NCI-H2196 (cell line): ENCODE measurements around the gene ITPKC.
"Not testable (repeated sequence)": the region's sequence is repeated elsewhere in the genome, so short reads cannot be mapped to it uniquely, and the experiment has no call there.

Source experiments
- DNase-seq: peaks from one replicate; lab custom pipeline; 2025; ENCODE audit not compliant: unreplicated experiment; lab: John Stamatoyannopoulos, UW

ITPKC gene

DNA sequence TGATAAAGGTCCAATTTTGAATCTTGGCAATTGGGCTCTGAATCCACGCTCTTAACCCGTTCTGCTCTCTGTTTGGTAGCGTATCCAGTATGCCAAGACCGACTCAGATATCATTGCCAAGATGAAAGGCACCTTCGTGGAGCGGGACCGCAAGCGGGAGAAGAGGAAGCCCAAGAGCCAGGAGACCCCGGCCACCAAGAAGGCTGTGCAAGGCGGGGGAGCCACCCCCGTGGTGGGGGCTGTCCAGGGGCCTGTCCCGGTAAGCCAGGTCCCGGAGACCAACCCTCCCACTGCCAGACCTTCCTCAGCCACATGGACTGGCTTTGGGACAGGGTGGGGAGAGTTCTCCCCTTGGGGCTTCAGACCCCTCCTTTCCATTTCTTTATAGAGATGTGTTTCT is 42.4 kb downstream of the ITPKC start:
- no peak for DNase-seq

DNA sequence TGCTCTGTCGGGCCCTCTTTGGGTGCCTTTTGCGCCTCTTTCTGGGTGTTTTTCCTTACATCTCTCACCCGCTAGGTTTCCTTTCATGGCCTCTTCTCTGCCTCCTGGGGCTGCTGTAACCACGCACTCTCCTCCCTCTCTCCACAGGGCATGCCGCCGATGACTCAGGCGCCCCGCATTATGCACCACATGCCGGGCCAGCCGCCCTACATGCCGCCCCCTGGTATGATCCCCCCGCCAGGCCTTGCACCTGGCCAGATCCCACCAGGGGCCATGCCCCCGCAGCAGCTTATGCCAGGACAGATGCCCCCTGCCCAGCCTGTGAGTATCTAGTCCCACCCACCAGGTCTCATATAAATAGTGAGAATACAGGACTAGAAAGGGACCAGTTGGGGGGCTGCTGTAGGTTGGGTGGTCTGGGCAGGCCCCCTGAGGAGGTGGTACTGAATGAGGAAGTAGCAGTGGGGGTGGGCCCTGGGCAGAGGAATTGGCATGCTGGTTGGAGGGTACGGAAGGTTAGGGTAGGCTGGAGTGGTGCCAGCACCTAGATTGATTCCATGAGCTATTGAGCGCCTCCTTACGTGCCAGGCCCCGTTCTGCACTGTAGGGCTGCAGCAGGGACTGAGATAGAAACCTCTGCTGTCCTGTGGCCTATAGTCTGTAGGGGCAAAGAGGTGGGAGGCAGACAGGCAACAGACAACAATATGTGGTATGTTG is 46.0 kb downstream of the ITPKC start:
- no peak for DNase-seq

GRCh38 chr19:40763526-40763925 is 46.6 kb downstream of the ITPKC start:
- DNase-seq, result no peak

DNA sequence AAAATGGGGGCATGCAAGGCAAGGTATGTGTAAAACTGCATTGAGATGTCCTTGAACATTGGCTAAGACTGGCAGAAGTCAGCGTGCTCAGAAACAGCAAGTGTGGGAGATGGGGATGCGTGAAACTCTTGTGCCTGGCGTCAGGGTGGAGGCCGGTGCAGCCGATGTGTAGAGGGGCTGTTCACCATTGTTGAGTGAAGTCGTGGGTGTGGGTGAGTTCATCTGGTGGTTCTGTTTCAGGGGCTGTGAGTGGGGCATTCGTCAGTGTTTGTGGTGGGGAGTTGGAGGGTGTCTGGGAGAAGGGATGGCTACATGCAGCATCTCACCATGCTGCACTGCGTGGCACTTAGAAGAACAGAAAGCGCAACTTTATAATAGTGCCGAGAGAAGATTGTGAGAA is 47.1 kb downstream of the ITPKC start:
- no peak for DNase-seq

DNA sequence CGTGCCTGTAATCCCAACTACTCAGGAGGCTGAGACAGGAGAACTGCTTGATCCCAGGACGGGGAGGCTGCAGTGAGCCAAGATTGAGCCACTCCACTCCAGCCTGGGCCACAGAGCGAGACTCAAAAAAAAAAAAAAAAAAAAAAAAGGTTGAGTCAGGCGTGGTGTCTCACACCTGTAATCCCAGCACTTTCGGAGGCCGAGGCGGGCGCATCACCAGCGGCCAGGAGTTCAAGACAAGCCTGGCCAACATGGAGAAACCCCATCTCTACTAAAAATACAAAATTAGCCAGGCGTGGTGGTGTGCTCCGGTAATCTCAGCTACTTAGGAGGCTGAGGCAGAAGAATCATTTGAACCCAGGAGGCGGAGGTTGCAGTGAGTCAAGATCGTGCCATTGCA is 49.5 kb downstream of the ITPKC start:
- not testable (repeated sequence) for DNase-seq

DNA sequence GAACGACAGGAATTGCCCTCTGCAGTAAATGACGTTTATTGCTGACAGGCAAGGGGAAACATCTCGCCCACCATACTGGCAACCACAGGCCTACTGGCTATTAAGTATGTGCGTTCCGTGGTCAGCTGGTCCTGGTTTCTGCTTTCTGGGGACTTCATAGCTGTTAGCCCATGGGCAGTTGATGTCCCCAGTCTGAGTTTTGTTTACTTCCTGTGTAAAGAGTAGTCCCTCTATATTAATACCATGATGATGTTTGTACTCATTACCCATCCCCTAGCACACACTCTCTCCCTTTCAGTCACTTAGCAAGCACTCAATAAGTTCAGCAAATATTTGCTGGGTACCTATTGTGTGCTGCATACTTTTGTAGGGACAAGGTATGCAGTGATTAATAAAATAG is 52.0 kb downstream of the ITPKC start:
- DNase-seq, result no peak

DNA sequence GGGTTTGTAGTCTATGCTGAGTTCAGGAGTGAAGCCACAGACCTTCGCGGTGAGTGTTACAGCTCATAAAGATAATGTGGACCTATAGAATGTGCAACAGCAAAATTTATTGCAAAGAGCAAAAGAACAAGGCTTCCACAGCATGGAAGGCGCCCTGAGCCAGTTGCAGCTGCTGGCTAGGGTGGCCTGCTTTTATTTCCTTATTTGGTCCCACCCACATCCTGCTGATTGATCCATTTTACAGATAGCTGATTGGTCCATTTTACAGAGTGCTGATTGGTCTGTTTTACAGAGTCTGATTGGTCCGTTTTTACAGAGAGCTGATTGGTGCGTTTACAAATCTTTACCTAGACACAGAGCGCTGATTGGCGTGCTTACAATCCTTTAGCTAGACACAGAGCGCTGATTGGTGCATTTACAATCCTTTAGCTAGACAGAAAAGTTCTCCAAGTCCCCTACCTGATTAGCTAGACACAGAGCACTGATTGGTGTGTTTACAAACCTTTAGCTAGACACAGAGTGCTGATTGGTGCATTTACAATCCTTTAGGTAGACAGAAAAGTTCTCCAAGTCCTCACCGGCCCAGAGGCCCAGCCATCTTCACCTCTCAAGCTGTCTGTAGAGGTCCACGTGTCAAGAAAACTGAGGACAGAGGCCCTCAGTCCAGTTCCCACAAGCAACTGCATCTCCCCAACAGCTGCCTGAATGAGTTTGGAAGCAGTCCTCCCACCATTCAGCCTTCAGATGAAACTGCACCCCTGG is 54.4 kb downstream of the ITPKC start:
- not testable (repeated sequence) for DNase-seq

DNA sequence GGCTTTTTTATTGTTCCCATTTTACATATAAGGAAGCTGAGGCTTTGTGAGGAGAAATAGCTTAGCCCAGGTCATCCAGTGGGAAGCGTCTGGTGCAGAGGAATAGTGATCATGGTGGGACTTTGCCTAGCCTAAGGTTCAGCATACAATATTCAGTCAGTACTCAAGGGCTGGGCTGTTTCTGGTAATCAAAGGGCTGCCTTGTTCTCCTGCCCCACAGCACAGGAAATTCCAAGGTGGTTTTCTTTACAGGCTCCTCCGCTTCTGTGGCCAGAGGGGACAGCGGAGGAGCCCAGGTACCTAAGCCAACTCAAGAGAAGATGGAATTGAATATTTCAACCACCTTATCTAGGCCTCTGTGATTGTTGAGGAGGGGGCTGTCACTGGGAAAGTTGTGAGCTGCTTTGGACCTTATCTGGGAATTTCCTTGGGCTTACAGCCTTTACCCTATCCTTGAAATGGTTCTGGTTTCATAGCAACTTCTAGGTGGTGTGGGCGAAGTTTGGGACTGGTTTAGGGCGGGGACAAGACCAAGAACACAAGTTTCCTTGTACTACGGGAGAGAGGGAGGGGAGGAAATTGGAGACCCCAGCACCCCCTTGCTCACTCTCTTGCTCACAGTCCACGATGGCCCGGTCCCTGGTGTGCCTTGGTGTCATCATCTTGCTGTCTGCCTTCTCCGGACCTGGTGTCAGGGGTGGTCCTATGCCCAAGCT is 58.2 kb downstream of the ITPKC start, which contains the start of gene MIA:
Gene MIA, plus strand, starts transcription at position 606 of the 716 bp plus-strand sequence. Its CDS starts 22 bp downstream, at position 628.
- DNase-seq, result no peak

GRCh38 chr19:40775632-40776022 is 58.7 kb downstream of the ITPKC start:
- DNase-seq, result no peak

DNA sequence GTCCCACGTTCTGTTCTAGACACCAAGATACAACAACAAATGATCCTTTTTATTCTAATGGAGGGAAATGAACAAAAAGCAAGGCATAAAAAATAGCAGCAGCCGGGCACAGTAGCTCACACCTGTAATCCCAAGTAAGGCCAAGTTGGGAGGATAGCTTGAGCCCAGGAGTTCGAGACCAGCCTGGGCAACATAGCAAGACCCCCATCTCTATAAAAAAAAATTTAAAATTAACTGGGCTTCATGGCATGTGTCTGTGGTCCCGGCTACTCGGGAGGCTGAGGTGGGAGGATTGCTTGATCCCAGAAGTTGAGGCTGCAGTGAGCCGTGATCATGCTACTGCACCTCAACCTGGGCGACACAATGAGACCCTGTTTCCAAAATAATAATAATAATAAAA is 59.5 kb downstream of the ITPKC start:
- DNase-seq, result no peak

DNA sequence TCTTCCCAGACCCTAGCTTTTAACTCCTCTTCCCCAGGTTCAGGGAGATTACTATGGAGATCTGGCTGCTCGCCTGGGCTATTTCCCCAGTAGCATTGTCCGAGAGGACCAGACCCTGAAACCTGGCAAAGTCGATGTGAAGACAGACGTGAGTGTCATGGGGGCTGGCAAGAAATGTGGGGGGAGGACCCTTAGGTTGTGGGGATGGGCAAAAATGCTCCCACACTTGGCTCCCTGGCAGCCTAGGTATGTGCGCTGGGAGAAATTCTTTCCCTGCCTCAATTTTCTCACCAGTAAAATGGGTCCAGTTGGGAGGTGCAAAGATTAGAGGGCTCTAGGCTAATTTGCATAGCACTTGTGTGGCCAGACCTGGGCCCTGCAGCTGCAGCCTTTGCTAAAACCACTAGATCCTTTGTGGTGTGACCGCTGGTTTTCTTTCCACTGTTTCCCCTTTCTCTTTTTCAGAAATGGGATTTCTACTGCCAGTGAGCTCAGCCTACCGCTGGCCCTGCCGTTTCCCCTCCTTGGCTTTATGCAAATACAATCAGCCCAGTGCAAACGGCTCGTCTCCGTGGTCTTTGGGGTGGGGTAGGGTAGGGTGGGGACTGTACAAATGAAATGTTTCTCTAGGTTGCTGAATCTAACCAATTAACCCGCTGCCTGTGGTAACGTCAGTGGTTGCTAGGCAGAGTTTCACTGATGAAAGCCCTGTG is 60.2 kb downstream of the ITPKC start:
- DNase-seq, result peak; percentile 93

DNA sequence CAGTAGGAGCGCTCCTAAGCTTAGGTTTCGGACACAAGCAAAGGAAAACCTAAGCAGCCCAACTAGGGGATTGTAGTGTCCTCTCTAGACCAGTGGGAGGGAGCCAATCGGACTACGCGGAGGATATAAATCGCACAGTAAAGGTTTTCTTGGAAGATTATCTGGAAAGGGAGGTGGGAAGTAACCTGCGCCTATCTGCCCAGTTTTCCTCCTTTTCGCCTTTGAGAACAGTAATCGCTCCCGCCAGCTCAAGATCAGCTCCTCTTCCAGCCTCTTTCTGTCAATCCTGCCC is 60.7 kb downstream of the ITPKC start:
- DNase-seq, result no peak

DNA sequence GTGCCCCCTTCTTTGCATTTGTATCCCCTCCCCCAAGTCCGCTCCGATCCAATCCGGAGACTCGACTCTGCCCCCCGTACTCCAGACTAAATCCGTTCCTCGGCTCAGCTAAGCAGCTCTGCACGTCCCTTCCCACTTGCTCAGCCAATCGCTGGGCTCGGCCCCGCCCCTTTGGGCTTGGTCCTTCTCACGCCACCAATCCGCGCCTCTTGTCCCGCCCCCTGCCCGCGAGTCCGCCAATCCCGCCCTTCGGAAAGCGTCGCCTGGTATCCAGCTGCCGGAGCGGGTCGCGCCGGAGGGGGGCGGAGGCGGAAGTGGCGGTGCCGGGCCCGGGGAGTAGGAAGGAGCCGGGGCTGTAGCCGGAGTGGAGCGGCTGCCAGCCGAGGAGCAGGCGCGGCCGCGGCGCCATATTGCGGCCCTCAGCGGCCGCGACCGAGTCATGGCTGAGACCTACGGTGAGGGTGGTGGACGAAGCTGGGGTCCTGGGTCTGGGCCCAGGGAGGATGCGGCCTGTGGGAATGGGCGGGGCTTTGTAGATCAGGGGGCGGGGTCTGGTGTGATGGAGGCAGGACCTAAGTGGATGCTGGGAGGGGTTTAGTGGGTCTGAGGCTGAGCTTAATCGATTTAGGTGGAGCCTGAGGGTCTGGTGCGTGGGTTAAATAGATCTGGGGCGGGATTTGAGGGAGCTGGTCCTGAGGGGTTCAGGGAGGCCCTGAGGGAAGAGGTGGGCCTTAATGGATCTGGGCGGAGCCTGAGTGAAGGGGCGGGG is 61.2 kb downstream of the ITPKC start, which contains the start of gene RAB4B:
Gene RAB4B, plus strand, starts transcription at position 311 of the 769 bp plus-strand sequence. Its CDS starts 129 bp downstream, at position 440.
- DNase-seq, result peak; percentile 99

DNA sequence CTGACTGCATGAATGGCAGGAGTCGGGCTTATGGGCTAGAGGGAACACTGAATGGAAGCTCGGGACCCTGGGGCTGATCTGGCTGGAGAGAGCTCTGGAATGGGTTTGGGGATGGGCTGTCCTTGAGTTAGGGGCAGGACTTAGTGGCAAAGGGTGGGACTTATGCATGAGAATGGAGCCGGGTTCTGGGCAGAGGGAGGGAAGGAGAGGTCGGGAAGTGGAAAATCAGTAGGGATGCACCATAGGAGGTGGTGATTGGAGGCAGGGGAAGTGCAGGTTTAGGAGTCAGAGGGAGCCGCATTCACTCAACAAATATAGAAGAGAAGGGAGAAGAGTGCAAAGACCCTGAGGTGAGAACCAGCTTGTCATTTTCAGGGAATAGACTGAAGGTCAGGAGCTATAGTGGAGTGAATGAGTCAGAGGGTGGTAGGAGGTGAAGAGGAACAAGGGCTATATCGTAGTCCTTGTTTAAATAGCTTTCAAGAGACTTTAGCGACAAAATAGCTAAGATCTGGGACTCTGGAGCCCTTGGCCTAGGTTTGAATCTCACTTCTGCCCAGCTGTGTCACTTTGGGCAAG is 61.9 kb downstream of the ITPKC start:
- DNase-seq, result no peak

GRCh38 chr19:40780582-40780981 is 63.7 kb downstream of the ITPKC start:
- DNase-seq, result no peak

DNA sequence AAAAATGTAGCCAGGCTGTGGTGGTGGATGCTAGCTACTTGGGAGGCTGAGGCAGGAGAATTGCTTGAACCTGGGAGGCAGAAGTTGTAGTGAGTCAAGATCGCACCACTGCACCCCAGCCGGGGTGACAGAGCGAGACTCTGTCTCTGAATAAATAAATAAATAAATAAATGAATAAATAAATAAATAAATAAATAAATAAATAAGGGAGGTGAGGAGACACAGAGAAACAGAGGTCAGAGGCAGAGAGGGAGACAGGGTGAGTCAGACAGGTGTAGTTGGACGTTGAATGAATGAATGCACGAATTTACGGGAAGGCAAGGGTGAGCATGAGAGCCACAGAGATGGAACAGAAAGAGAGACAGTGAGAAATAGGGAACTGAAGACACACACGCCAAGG is 64.2 kb downstream of the ITPKC start:
- DNase-seq, result no peak

DNA sequence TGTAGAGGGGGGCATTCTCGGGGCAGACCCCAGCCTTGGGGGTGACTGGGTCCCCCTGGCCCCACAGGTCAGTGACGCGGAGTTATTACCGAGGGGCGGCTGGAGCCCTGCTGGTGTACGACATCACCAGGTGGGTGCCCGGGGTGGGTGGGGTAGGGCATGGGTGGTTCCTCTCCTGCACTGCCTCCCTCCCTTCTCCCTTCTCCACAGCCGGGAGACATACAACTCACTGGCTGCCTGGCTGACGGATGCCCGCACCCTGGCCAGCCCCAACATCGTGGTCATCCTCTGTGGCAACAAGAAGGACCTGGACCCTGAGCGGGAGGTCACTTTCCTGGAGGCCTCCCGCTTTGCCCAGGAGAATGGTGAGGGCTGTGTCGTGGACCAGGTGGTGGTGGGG is 66.8 kb downstream of the ITPKC start:
- DNase-seq, result no peak

DNA sequence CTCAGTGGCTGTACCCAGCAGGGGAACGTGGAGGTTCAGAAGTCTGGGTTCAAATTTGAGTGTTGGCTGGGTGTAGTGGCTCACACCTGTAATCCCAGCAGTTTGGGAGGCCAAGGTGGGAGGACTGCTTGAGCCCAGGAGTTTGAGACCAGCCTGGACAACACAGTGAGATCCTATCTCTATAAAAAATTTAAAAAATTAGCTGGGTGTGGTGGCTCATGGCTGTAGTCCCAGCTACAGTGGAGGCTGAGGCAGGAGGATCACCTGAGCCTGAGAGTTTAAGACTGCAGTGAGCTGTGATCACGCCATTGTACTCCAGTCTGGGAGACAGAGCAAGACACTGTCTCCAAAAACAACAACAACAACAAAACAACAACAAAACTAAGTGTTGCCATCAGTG is 67.2 kb downstream of the ITPKC start:
- not testable (repeated sequence) for DNase-seq

GRCh38 chr19:40785526-40785925 is 68.6 kb downstream of the ITPKC start:
- DNase-seq, result no peak
